Urothelium cell line (cell line): ENCODE measurements around the gene CALU.

Source experiments
- DNase-seq: peaks from one replicate; pipeline ENCODE4 v3.0.0; 2011; ENCODE audit warnings: low spot score, mixed read lengths
- FAIRE-seq: peaks from 2 replicates; lab custom pipeline; 2011; peaks lifted over from hg19 to GRCh38; lab: Jason Lieb, UNC

CALU gene

DNA sequence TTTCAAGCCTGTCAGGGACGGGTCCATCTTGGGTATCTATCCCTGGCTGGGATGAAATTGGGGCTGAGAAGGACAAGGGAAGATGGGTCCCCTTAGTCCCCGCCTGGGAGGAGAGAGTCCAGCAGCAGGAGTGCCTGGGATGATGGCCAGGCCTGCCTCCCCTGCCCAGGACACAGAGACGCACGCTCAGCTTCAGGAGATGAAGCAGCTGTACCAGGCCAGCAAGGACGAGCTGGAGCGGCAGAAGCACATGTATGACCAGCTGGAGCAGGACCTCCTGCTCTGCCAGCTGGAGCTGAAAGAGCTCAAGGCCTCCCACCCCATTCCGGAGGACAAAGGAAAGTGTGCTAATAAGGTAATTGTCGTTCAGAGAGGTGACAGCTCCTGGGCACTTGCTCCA is 68.0 kb downstream of the CALU start:
- FAIRE-seq (no peak), DNase-seq (no peak)

DNA sequence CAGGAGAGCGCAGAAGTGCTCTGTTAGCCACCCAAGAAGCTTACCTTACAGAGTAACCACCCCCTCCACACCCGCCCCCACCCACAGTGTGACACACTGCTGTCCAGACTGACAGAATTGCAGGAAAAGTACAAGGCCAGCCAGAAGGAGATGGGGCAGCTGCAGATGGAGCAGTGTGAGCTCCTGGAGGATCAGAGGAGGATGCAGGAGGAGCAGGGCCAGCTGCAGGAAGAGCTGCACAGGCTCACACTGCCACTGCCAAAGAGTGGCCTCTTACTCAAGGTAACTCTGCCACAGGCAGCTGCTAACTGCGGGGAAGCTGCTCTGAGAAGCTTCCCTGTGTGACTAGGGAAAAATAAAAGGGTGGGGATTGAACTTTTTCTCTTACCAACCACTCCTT is 70.2 kb downstream of the CALU start:
- FAIRE-seq: no peak
- DNase-seq: no peak

GRCh38 chr7:128810473-128810872 is 71.3 kb downstream of the CALU start:
- FAIRE-seq: no peak
- DNase-seq: no peak

- DNase-seq: no peak
- no peak for FAIRE-seq
Measured at GRCh38 chr7:128810997-128811396, 71.8 kb downstream of the CALU start.

- DNase-seq (no peak), FAIRE-seq (no peak)
Measured at GRCh38 chr7:128811631-128812430, 72.7 kb downstream of the CALU start.

DNA sequence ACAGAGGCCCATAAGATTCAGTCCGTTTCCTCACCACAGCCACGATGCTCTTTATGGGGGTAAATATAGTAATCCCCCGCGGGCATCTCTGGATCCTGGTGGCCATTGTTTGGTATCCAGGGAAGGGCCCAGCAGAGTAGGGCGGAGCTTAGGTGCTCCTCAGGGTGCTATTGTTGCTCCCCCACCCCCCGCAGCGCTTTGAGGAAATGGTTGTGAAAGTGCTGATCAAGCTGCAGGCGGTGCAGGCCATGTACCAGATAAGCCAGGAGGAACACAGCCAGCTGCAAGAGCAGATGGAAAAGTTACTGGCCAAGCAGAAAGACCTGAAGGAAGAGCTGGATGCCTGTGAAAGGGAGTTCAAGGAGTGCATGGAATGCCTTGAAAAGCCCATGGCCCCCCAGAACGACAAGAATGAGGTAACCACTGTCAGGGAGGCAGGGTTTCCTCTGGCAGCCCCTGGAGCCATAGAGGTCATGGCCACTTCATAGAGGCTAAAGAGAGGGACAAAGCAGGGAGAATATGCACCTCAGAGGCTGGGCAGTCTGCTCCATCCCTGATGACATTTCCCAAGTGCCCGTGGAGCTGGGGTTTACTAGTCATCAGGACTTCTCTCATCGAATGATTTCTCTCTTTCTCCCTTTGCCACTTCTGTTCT is 73.5 kb downstream of the CALU start:
- DNase-seq (no peak), FAIRE-seq (no peak)

DNA sequence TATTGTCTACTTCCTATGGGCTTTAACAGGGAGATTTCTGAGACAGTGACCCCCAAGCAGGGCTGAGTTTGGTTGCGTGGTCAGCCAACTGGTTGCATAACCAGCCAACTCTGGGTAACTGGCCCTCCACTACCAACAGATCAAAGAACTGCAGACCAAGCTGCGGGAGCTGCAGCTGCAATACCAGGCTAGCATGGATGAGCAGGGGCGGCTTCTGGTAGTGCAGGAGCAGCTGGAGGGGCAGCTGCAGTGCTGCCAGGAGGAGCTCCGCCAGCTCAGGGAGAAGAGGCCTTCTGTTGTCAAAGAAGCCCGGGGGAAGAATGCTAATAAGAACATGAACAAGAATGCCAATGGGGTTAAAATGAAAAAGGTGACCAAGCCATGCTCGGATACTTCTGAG is 75.3 kb downstream of the CALU start:
- DNase-seq (no peak), FAIRE-seq (no peak)

DNA sequence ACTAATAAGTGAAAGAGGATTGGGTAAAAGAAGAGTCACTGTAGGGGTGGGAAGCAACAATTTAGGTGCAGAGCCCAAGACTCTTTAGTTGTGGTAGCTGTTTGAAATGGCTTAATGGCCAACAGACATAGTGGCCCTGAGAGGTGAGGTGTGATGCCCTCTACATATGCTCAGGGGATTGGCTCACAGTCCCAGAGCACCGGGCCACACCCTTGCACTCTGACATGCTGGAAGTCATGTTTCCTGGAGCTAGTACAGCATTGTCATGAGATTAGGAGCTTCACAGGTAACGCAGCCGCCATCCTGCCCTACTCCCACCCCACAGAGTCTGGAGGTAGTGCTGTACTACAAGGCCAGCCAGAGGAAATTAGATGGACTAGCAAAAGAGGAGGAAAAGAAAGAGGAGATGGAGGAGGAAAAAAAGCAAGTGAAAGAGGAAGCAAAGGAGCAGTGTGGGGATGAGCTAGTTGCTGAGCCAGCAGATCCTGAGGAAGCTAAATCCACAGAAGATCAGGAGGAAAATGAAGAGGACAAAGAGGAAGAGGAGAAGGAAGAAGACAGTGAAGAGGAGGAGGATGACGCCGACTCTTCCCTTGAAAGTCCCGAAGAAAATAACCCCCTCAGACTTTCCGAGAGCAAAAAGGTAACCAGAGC is 76.3 kb downstream of the CALU start:
- no peak for FAIRE-seq

GRCh38 chr7:128818694-128819093 is 79.5 kb downstream of the CALU start:
- FAIRE-seq (no peak), DNase-seq (no peak)

More for the DNA sequence above, 76.3 kb downstream of the CALU start:
- no peak for DNase-seq
